IPS-NIHi11 (cell line): ENCODE measurements around the gene MLST8.
"Not testable (repeated sequence)": the region's sequence is repeated elsewhere in the genome, so short reads cannot be mapped to it uniquely, and the experiment has no call there.

Source experiments
- DNase-seq: peaks from one replicate; pipeline ENCODE4 v3.0.0; 2012; ENCODE audit warnings: mixed read lengths, low spot score

MLST8 gene

DNA sequence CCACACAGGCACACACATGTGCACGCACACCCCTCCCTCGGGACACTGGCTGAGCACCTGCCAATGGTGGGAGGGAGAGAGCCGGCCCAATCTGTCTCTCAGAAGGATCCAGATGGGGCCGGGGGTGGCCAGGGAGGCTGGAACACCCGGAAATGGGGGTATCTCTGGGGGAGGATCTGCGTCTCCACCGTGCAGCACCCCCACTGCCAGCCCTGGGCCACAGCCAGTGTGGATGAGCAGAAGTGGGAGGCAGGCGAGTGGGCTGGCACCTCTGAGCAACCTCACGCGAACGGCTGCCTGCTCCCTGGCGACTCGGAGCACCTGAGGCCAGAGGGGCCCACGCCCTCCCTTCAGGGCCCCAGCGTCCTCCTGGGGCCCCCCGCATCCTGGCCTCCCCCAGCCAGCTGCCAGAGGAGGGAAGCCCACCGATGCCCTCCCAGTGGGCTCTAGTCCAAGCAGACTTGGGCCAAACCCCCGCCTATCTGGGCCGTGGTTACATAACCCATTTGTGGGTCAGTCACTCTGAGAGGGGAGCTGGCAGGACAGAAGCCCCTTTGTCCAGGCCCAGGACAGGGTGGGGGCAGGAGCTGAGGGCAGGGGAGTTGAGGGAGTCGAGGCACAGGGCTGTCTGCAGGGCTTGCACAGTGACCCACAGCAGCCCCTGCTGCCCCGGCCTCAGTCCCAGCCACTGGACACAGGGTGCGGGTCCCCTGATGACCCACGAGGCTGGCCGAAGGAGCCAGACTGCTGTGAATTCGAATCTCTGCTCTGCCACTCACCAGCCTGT is 14.4 kb upstream of the MLST8 start:
- no peak for DNase-seq

DNA sequence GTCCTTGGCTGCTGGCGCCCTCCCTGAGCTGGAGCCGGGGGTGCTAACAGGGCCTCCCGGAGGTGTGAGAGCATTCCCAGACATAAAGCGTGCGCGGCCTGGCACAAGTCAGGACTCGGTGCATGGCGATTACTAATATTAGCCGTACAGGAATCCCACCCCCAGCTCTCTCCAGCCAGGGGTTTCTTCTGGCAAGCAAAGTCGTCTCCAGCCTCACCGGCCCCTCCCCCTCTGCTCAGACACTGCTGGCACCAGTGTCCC is 13.9 kb upstream of the MLST8 start:
- DNase-seq: no peak

DNA sequence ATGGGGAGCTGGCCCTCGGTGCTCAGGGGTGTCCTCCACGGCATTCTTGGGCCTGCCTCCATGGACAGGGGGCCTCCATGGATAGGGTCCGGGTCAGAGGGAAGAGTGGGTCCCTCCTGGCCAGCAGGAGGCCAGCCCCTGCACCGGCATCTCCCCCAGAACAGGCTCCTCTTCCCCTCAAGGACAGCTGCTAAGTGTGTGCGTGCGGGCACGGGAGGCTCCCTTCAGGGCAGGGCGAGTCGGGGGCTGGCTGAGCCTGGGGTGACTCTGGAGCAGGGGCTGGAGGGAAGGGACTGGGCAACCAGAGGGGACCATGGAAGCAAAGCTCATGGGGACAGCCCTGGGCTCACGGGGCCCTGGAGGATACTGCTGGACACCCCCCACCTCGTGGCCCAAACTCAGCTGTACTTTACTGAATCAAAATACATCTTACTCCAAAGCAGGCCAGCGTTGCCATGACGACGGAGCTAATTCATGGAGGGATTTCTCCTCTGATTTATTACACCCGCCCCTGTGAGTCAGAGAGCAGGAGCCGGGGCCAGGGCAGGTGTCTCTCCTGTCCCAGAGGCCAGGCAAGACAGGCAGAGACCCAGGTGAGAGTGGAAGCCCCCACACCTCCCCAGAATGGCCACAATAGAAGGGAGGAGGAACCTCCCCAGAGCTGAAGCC is 11.0 kb upstream of the MLST8 start:
- no peak for DNase-seq

DNA sequence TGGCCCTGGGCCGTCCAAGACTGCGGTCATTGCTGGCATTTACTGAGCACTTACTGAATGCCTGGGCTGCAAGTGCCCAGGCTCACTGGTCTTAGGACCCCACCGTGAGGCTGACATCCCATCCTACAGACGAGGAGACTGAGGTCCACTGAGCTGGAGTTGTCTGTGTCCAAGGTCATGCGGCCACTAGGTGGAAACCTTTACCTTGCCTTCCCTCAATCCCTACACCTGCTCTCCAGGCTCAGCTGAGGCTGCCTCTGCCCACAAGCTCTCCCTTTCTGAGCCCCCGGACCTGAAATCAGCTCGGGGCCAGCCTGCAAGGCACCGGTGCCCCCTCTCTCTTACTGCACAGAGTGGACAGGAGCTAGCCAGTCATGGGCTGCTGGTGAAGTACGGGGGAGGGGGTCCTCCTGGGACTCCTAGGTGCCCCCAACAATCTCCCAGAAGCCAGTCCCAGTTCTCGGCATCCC is 10.4 kb upstream of the MLST8 start:
- peak; percentile 81 for DNase-seq

DNA sequence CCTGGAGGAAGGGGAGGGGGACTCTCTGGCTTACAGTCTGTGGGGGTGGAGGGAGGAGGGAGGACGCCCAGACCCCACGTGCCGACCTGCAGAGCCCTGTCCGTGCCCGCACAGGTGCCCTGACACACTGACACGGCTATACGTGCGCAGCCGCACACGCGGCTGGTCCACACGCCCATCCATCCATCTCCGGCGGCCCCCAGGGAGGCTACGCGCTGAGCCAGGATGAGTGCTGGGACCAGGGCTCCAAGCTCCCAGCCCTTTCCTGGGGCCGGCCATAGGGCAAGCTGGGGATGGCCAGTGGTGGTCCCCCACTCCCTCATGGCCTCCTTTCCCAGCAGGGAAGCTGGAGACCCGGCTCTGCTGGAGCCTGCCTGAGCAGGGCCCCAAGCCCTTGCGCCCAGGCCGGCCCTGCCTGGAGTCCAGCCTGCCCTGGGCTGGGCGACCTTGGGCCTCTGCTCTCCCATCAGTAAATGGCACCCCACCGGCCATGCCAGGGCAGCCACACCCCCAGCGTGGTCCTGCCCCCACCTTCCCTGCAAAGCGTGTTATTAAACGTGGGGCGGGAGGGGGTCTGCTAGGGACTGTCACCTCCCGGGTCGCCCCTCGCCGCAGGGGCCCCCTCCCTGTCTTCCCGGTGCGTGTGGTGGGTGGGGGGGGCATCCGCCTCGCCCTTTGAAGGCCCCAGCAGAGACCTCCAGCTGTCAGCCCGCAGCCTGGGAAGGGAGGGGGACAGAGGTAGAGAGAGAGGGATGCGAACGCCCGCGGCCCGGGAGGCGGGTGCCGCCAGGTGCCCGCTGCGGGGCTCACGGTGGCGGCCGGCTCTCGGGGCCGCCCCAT is 9.7 kb upstream of the MLST8 start:
- DNase-seq: no peak

DNA sequence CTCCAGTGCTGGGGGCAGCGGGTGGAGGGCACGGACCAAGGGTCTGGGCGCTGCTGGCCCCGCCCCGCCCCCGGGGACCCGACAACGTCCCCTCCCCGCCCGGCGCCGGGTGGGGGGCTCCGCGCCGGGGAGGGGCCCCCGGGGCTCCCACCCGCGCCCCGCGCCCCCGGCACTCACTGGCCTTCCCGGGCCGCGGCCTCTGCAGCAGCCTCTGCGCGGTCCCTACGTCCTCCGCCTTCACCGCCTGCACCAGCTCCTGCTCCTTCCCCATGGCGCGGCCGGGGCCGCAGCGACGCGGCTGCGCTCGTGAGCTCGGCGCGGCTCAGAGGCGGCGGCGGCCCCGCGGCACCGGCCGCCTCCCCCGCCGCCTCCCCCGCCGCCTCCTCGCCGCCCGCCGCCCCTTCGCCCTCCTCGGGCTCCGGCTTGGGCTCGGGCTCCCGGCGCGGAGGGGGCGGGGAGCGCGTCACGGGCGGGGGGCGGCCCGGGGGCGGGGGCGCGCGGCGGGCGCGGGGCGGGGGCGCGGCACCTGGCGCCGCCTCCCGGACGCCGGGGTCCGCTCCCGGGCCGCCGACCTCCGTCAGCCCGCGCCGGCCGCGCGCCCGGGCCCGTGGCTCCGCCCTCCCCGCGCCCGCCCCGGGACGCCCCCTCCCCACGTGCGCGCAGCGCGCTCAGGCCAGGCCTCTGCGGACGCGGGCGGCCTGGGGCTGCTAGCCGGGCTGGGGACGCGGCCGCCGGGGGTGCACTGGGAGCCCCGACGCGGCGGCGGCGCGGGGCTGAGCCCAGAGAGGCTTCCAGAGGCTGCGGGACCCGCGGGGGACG is 8.9 kb upstream of the MLST8 start, which contains the start of gene CASKIN1:
Gene CASKIN1 (minus strand): TSS at position 444 of the 819 bp plus-strand sequence. CDS start 173 bp downstream, at position 271.
- peak; percentile 81 for DNase-seq

DNA sequence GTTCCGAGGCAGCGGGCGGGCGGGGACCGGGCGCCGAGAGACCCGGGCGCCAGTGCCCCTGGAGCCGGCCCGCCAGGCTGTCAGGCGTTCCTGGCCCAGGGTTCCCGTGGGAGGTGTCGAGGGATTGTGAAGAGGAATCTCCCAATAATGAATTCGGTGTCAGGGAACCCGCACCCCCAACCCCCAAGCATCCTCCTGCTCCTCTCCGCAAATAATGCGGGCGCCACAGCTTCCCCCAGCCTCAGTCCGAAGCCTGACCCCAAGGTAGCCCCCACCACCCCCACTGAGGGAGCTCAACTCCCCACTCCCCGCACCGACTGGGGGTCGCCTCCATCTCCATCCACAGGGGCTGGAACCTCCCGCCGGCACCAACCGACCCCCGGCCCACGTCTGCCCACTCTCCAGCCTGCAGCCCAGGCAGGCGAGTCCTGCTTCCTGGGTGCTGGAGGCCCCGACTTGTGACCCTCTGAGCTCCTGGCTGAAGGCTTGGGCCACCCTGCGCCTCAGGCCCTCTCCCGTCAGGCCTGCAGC is 8.2 kb upstream of the MLST8 start:
- DNase-seq: no peak

DNA sequence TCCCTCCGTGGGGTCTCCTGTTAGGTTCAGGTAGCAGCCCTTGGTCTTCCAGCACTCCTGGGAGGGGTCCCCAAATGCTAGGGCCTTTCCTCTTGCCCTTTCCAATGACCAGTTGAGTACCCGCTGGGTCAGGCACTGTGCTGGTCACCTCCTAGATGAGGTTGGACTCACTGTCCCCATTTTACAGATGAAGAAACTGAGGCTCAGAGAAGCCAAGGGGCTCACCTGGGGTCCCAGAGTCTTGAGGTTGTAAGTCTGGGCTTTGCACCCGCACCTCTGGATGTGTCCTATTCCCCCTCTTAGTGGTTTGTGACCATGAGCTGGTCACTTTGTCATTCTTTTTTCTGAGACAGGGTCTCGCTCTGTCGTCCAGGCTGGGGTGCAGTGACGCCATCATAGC is 7.5 kb upstream of the MLST8 start:
- DNase-seq: no peak

DNA sequence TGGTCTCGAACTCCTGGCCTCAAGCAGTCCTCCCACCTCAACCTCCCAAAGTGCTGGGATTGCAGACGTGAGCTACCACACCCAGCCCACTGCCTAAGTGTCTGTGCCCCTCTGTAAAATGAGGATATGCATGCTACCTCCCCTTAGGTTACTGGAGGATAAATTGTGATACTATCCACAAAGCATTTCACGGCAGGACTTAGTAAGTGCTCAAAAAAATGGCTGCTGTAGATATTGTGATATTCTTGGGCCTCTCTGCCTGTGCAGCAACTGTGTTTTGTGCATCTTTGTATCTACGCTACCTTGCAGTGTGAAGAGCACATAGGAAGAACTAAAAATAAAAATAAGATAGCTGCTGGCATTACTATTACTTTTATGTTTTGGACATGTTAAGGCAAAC is 7.0 kb upstream of the MLST8 start:
- DNase-seq: no peak

DNA sequence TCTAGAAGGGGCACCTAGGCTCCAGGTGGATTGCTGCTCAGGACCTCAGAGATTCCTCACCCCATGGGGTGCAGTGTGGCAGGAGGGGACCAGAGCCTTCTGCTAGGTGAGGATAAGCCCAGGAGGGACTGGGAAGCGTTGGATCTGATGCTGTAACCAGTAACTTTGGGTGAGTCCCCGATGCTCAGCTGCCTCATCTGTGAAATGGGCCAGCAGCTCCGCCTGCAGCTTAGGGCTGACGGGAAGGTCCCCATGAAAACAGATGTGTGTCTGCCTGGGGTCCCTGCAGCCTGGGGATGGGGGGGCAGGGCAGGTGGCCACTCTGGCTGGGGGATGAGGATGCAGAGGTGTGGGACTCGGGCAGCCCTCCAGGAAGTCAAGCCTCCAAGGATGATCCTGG is 6.2 kb upstream of the MLST8 start:
- no peak for DNase-seq

DNA sequence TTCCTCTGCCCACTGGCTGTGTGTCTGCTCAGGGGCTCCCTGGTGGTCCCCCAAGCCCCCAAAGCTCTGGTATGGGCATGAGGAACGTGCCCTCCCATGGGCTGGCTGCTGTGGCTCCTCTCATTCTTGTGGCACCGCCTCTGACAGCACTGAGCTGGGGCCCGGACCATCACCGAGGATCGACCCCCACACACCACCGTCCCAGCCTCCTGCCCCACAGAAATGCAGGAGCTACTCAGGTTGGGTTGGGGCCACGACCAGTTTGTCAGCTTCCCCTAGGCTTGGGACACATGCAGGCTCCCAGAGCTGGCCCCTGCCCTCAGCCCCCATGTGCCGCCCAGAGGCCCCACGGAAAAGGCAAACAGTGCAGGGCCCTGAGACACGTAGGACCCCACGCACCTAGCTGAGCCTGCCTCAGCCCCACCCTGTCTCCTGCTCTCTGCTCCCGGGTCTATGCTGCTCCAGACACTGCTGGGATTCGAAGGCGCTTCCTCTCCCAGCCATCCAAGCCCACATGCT is 5.6 kb upstream of the MLST8 start:
- no peak for DNase-seq

DNA sequence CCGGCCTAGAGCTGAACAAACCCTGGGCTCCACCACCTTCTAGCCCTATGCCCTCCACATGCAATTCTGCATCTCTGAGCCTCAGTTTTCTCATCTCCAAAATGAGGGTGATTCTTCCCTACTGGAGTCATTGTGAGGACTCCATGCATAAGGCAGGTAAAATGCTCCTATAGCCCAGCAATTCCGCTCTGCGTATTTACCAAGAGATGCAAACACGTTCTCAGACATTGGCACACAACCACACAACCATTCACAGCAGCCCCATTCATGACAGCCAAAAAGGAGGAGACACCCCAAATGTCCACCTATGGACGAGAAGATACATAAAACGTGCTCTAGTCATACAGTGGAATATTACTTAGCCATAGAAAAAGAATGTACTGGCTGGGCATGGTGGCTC is 4.9 kb upstream of the MLST8 start:
- no peak for DNase-seq

DNA sequence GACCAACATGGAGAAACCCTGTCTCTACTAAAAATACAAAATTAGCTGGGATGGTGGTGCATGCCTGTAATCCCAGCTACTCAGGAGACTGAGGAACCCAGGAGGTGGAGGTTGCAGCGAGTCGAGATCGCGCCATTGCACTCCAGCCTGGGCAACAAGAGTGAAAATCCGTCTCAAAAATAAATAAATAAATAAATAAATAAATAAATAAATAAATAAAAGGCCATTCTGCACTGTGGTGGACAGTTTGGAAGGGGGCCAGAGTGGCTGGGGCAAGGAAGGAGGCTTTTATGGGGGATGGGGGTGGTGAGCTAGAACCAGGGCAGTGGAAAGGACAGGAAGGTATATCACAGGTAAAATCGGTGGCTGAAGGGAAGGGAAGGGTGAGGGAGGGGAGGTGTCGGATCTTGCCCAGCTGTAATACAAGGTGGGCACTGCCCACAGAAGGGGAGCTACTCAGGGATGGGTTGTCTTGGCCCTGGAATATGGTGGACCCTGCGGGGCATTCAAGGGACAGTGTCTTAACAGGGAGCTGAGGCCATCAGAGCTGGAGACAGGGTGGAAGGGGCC is 2.0 kb upstream of the MLST8 start:
- not testable (repeated sequence) for DNase-seq

DNA sequence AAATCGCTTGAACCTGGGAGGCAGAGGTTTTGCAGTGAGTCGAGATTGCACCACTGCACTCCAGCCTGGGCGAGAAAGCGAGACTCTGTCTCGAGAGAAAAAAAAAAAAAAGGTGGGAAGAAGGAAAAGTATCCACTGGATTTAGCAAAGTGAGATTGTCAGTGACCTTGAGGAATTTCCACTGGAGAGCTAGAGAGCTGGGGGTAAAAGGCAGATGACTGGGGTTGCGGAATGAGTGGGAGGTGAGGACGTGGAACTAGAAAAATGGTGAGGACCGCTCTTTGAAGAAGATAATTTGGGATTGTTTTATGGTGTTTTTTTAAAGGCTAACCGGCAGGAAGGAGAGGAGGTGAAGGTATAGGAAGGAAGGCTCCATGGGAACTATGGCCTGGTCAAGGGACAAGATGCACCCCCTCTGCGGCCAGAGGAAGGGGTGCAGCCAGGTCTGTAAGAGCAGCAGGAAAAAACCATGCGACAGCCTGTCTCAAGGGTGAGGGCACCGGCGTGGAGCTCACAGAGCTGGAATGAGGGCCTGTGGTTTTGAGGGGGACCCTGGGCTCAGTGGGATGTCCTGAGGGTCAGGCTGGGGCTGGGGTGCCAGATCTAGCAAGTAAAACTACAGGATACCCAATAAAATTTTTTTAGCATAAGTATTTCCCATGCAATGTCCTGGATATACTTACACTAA is 694 bp upstream of the MLST8 start:
- DNase-seq: no peak

DNA sequence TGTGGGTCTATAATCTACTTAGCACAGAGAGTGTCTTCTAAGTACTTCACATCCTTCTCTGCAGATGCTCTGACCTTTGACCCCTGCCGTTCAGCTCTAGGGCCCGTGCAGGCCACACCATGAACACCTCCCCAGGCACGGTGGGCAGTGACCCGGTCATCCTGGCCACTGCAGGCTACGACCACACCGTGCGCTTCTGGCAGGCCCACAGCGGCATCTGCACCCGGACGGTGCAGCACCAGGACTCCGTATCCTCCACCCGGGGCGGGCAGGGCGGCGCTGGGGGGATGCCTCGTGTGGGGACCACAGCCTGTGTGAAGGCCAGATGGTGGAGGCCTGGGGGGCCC is 686 bp downstream of the MLST8 start:
- peak; percentile 41 for DNase-seq

DNA sequence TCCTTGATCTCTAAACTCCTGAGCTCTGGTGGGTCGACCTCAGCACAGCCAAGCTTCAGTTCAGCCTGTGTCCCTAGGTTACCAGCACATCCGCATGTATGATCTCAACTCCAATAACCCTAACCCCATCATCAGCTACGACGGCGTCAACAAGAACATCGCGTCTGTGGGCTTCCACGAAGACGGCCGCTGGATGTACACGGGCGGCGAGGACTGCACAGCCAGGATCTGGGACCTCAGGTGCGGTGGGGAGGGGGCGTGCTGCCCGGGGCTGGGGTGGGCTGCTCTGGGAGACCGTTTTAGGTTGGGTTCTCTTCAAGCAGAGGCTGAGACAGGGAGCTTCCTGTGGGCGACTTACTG is 1.1 kb downstream of the MLST8 start:
- no peak for DNase-seq

DNA sequence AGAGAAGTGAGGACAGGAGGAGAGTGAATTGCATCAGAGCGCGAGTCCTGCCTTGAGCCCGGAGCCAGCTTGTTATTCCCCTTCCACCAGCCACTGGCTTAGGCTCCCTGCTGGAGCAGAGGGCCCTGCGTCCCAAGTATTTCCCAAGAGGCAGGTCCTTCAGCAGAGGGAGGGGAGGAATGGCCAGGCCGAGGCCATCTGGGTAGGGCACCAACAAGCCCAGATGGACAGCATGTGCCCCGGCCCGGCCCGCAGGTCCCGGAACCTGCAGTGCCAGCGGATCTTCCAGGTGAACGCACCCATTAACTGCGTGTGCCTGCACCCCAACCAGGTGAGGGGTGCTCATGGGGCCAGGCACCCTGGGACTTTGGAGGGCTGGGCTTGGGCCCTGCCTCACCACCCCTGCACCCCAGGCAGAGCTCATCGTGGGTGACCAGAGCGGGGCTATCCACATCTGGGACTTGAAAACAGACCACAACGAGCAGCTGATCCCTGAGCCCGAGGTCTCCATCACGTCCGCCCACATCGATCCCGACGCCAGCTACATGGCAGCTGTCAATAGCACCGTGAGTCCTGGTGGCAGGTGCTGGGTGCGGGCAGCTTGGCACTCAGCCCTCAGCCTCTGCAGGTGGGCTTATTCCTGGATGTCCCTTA is 1.7 kb downstream of the MLST8 start:
- no peak for DNase-seq

DNA sequence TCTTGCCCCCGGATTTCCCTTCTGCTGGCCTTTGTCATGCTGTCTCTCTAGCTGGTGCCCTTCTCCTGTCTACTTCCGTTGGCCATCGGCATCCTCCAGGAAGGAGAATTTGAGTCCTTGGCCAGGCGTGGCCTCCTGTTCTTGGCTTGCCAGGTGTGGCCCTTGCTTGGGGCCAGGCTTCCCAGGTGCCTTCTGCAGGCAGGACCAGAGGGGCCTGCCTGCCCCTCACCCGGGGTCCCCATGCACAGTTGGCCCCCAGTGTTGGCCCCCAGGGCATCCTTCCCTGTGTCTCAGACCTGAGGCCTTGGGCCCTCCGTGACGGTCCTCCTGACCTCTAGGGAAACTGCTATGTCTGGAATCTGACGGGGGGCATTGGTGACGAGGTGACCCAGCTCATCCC is 2.6 kb downstream of the MLST8 start:
- no peak for DNase-seq

DNA sequence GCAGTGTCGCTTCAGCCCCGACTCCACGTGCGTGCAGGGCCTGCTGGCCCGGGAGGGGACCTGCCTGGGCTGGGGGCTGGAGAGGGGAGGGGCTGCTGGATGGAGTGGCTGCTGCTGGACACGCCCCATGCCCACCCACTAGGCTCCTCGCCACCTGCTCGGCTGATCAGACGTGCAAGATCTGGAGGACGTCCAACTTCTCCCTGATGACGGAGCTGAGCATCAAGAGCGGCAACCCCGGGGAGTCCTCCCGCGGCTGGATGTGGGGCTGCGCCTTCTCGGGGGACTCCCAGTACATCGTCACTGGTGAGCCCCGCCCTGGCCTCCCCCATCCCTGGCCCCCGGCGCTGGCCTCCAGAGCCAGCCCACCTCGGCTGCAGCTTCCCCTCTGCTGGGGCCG is 3.1 kb downstream of the MLST8 start:
- DNase-seq: no peak

DNA sequence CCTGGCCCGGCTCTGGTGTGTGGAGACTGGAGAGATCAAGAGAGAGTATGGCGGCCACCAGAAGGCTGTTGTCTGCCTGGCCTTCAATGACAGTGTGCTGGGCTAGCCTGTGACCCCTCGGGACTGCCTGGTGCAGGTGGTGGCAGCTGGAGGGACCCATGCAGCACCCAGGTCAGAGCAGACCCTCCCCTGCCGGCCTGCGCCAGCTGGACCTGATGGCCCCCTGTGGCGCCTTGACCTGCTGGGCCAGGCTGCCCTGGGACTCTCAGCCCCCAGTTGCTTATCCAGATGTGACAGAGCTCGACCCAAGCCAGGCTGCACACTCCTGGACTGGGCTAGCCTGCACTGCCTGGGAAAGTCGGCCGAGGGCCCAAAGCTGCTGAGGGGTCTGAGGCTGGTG is 3.5 kb downstream of the MLST8 start:
- DNase-seq: no peak
